Suprapubic skin (tissue), 3 donors: ENCODE measurements around the gene ACKR3.

Source experiments
- CTCF ChIP-seq, 2 donors: fragments of 200-600 bp in 1 of 2; fragments of 450-650 bp in 1 of 2; sonication (generic) in 1 of 2; IDR thresholded peaks; one replicate each; pipeline ENCODE4 v1.5.1; 2016 to 2019; ENCODE audit warnings: antibody characterized with exemption in 2 of 2, mild to moderate bottlenecking in 1 of 2, moderate library complexity in 1 of 2
- POLR2A ChIP-seq, 2 donors: fragments of 450-650 bp; IDR thresholded peaks; one replicate each; pipeline ENCODE4 v1.6.1; 2017; ENCODE audit warnings: antibody characterized with exemption in 2 of 2, mild to moderate bottlenecking in 2 of 2, moderate library complexity in 2 of 2

GRCh38 chr2:236605345-236605734, 35.7 kb downstream of the ACKR3 start:
- TF ChIP-seq CTCF (IDR thresholded peaks at IDR 0.05) (no peak), POLR2A (IDR thresholded peaks at IDR 0.05) (no peak)
